8988T (cell line): ENCODE data around the gene NEDD1.

Source experiments
- DNase-seq: peaks from one replicate; pipeline ENCODE4 v3.0.0; 2011

Gene NEDD1

GRCh38 chr12:96906849-96907670 is at the start of gene NEDD1:
NEDD1 (plus strand) TSS chr12:96907257; CDS start chr12:96909760, 2,503 bp downstream.
- DNase-seq, result peak; percentile 75

GRCh38 chr12:96858162-96858561 is 48.9 kb upstream of the NEDD1 start:
- no peak for DNase-seq

- DNase-seq, result no peak
Observed at GRCh38 chr12:96861656-96862055, 45.4 kb upstream of the NEDD1 start.

- no peak for DNase-seq
Observed at GRCh38 chr12:96862326-96862725, 44.7 kb upstream of the NEDD1 start.

GRCh38 chr12:96864335-96864734 is 42.7 kb upstream of the NEDD1 start:
- DNase-seq, result no peak

GRCh38 chr12:96866801-96867590 is 40.1 kb upstream of the NEDD1 start:
- DNase-seq, result no peak

- DNase-seq, result no peak
Observed at GRCh38 chr12:96870946-96871345, 36.1 kb upstream of the NEDD1 start.

GRCh38 chr12:96872961-96873360 is 34.1 kb upstream of the NEDD1 start:
- no peak for DNase-seq

- no peak for DNase-seq
Observed at GRCh38 chr12:96874211-96874610, 32.8 kb upstream of the NEDD1 start.

GRCh38 chr12:96876966-96877365 is 30.1 kb upstream of the NEDD1 start:
- DNase-seq, result no peak

GRCh38 chr12:96878704-96879103 is 28.4 kb upstream of the NEDD1 start:
- DNase-seq, result no peak

- DNase-seq, result no peak
Observed at GRCh38 chr12:96879301-96879700, 27.8 kb upstream of the NEDD1 start.

- DNase-seq, result no peak
Observed at GRCh38 chr12:96880220-96880619, 26.8 kb upstream of the NEDD1 start.

- DNase-seq, result no peak
Observed at GRCh38 chr12:96881608-96882007, 25.4 kb upstream of the NEDD1 start.

GRCh38 chr12:96882862-96883261 is 24.2 kb upstream of the NEDD1 start:
- no peak for DNase-seq

- no peak for DNase-seq
Observed at GRCh38 chr12:96883571-96883970, 23.5 kb upstream of the NEDD1 start.

- no peak for DNase-seq
Observed at GRCh38 chr12:96886998-96887677, 19.9 kb upstream of the NEDD1 start.

GRCh38 chr12:96889273-96889933 is 17.7 kb upstream of the NEDD1 start:
- DNase-seq, result peak; percentile 14

GRCh38 chr12:96890331-96890730 is 16.7 kb upstream of the NEDD1 start:
- no peak for DNase-seq

- DNase-seq, result no peak
Observed at GRCh38 chr12:96892104-96892503, 15.0 kb upstream of the NEDD1 start.

GRCh38 chr12:96897421-96897820 is 9.6 kb upstream of the NEDD1 start:
- DNase-seq, result no peak

- DNase-seq, result no peak
Observed at GRCh38 chr12:96901175-96901574, 5.9 kb upstream of the NEDD1 start.

- DNase-seq, result no peak
Observed at GRCh38 chr12:96902076-96902475, 5.0 kb upstream of the NEDD1 start.
